HepG2 (cell line): ENCODE data around the gene SLC4A2. TPM values are rescaled to one million over a fixed set of nuclear protein-coding genes. Genes with fewer than 3 reads are reported as not detected.
A peak's percentile ranks its signal among the peaks of the same experiment; 100 is the strongest.

Source experiments
- FOXO1 ChIP-seq: sonication (generic); formaldehyde crosslinking; IDR thresholded peaks from 2 replicates; pipeline ENCODE4 v1.4.0; 2020; ENCODE audit warnings: missing genetic modification reagents
- KLF6 ChIP-seq: IDR thresholded peaks from 2 replicates; pipeline ENCODE4 v1.8.0; 2016; ENCODE audit warnings: missing biosample characterization, missing genetic modification reagents
- MLX ChIP-seq: IDR thresholded peaks from 2 replicates; pipeline ENCODE4 v1.6.1; 2016
- RXRA ChIP-seq: sonication (generic); formaldehyde crosslinking; IDR thresholded peaks from 2 replicates; pipeline ENCODE4 v1.5.1; 2020; ENCODE audit warnings: missing genetic modification reagents
- SAFB2 ChIP-seq: sonication (generic); formaldehyde crosslinking; IDR thresholded peaks from 2 replicates; pipeline ENCODE4 v1.5.1; 2020; ENCODE audit warnings: missing genetic modification reagents, low read depth, mild to moderate bottlenecking, borderline replicate concordance
- SP1 ChIP-seq, 2 experiments: fragments of 450-650 bp in 1 of 2; sonication (generic) in 1 of 2; formaldehyde crosslinking in 1 of 2; IDR thresholded peaks; 2 replicates each; pipeline versions ENCODE4 v1.4.0 to v1.6.1; 2016 to 2020; ENCODE audit warnings: missing genetic modification reagents in 1 of 2
- SYNCRIP ChIP-seq: fragments of 200-400 bp; formaldehyde crosslinking; IDR thresholded peaks from 2 replicates; pipeline ENCODE4 v1.6.1; 2018; ENCODE audit warnings: mild to moderate bottlenecking, low read depth, low read length; ENCODE audit not compliant: insufficient read depth
- TFE3 ChIP-seq: IDR thresholded peaks from 2 replicates; pipeline ENCODE4 v1.6.1; 2016
- THYN1 ChIP-seq: sonication (generic); formaldehyde crosslinking; IDR thresholded peaks from 2 replicates; pipeline ENCODE4 v1.8.1; 2023; ENCODE audit warnings: low read depth, mild to moderate bottlenecking, moderate library complexity, missing genetic modification reagents, borderline replicate concordance
- ZBTB7B ChIP-seq: sonication (generic); formaldehyde crosslinking; IDR thresholded peaks from 2 replicates; pipeline ENCODE4 v1.4.0; 2020; ENCODE audit warnings: missing genetic modification reagents
- ZMAT3 ChIP-seq: sonication (generic); formaldehyde crosslinking; conservative IDR thresholded peaks from 2 replicates; pipeline ENCODE4 v1.7.0; 2021; ENCODE audit warnings: missing genetic modification reagents
- ZMYM4 ChIP-seq: sonication (generic); formaldehyde crosslinking; IDR thresholded peaks from 2 replicates; pipeline ENCODE4 v1.8.1; 2023; ENCODE audit warnings: mild to moderate bottlenecking, missing genetic modification reagents
- ZNF235 ChIP-seq: sonication (generic); formaldehyde crosslinking; IDR thresholded peaks from 2 replicates; pipeline ENCODE4 v1.8.1; 2023; ENCODE audit warnings: mild to moderate bottlenecking, missing genetic modification reagents, borderline replicate concordance
- ZNF260 ChIP-seq: sonication (generic); formaldehyde crosslinking; IDR thresholded peaks from 2 replicates; pipeline ENCODE4 v1.4.0; 2020; ENCODE audit warnings: missing genetic modification reagents, low read depth, mild to moderate bottlenecking, borderline replicate concordance
- ZNF382 ChIP-seq: sonication (generic); formaldehyde crosslinking; IDR thresholded peaks from 2 replicates; pipeline ENCODE4 v1.5.0; 2020; ENCODE audit warnings: missing genetic modification reagents, mild to moderate bottlenecking, borderline replicate concordance
- ZNF776 ChIP-seq: sonication (generic); formaldehyde crosslinking; IDR thresholded peaks from 2 replicates; pipeline ENCODE4 v1.4.0; 2020; ENCODE audit warnings: mild to moderate bottlenecking, missing genetic modification reagents
- ZNF780A ChIP-seq: sonication (generic); formaldehyde crosslinking; IDR thresholded peaks from 2 replicates; pipeline ENCODE4 v1.8.0; 2022; ENCODE audit warnings: mild to moderate bottlenecking, missing genetic modification reagents, moderate library complexity
- polyA plus RNA-seq, 8 experiments: library from polyadenylated mRNA; depleted of rRNA in 3 of 8; stranded (reverse) in 7 of 8; unstranded in 1 of 8; fragments of >200 nt; fragmentation: Illumina TruSeq in 4 of 8; extraction: Trizol in 4 of 8; gene quantifications; 2 replicates each; pipeline versions ENCODE4 v1.2.1 to v1.2.3, GENCODE V29; 2011 to 2016; ENCODE audit warnings: low read depth in 4 of 8, missing spikeins in 1 of 8, mixed read lengths in 1 of 8; ENCODE audit not compliant: insufficient read depth in 1 of 8
- total RNA-seq, 5 experiments: library from RNA; depleted of rRNA; stranded (reverse); fragments of >200 nt; fragmentation: Illumina TruSeq; extraction: Trizol; gene quantifications; 2 replicates each; pipeline ENCODE4 v1.2.3, GENCODE V29; 2016; ENCODE audit warnings: low read depth in 1 of 5
- TF ChIP-seq, protein P1 (sequence below): sonication (generic); formaldehyde crosslinking; IDR thresholded peaks from one replicate; pipeline ENCODE4 v1.5.1; 2020; ENCODE audit warnings: mild to moderate bottlenecking, missing genetic modification reagents; ENCODE audit errors: not compliant biosample characterization

Gene SLC4A2
- total and polyA plus RNA-seq, 2 of the 13 experiments (the other 11 are each of a cell fraction or from before 2014, with no cell fraction given) = 51.9 to 73.4 TPM

DNA sequence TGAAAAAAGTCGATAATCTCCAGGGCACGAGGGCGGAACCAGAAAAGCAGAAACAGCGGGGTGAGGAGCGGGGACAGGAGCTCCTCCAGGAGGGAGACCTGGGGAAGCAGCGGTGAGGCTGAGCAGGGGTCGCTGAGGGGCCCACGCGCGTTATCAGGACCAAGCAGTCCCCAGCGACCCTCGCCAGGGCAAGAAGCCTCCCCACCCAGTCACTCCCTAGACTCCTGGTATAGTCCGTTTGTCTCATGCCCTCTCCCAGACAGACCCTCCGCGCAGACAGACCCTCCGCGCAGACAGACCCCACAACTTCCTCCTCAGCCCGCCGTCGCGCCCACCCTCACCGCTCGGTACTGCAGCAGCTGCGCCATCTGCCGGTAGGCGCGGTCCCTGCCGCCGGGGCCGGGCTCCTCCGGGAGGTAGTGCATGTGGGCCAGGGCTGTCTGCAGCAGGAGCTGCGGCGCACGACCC, 41.4 kb upstream of the SLC4A2 start (continued):
- TF ChIP-seq SP1 (IDR thresholded peaks at IDR 0.05) (no peak), SP1 (CRISPR knock-in tag; IDR thresholded peaks at IDR 0.05) (no peak), ZNF780A (no peak), ZNF260 (CRISPR knock-in tag) (no peak), ZNF776 (peak; percentile 87; the same call in 1 of the 2 replicates), KLF6 (CRISPR knock-in tag) (no peak), SAFB2 (CRISPR knock-in tag) (0 out of 2 replicates have a peak, but pooled peaks have one; percentile 14), MLX (peak; percentile 42), THYN1 (no peak), SYNCRIP (no peak), TFE3 (CRISPR knock-in tag) (no peak), ZMYM4 (CRISPR knock-in tag) (no peak), ZBTB7B (peak; percentile 97), ZNF382 (CRISPR knock-in tag) (no peak), ZMAT3 (CRISPR knock-in tag) (no peak), ZNF235 (CRISPR knock-in tag) (peak; percentile 77; the same call in 1 of the 2 replicates), RXRA (CRISPR knock-in tag) (peak; percentile 17; the same call in 1 of the 2 replicates), FOXO1 (CRISPR knock-in tag) (no peak)
- TF ChIP-seq, protein P1, sequence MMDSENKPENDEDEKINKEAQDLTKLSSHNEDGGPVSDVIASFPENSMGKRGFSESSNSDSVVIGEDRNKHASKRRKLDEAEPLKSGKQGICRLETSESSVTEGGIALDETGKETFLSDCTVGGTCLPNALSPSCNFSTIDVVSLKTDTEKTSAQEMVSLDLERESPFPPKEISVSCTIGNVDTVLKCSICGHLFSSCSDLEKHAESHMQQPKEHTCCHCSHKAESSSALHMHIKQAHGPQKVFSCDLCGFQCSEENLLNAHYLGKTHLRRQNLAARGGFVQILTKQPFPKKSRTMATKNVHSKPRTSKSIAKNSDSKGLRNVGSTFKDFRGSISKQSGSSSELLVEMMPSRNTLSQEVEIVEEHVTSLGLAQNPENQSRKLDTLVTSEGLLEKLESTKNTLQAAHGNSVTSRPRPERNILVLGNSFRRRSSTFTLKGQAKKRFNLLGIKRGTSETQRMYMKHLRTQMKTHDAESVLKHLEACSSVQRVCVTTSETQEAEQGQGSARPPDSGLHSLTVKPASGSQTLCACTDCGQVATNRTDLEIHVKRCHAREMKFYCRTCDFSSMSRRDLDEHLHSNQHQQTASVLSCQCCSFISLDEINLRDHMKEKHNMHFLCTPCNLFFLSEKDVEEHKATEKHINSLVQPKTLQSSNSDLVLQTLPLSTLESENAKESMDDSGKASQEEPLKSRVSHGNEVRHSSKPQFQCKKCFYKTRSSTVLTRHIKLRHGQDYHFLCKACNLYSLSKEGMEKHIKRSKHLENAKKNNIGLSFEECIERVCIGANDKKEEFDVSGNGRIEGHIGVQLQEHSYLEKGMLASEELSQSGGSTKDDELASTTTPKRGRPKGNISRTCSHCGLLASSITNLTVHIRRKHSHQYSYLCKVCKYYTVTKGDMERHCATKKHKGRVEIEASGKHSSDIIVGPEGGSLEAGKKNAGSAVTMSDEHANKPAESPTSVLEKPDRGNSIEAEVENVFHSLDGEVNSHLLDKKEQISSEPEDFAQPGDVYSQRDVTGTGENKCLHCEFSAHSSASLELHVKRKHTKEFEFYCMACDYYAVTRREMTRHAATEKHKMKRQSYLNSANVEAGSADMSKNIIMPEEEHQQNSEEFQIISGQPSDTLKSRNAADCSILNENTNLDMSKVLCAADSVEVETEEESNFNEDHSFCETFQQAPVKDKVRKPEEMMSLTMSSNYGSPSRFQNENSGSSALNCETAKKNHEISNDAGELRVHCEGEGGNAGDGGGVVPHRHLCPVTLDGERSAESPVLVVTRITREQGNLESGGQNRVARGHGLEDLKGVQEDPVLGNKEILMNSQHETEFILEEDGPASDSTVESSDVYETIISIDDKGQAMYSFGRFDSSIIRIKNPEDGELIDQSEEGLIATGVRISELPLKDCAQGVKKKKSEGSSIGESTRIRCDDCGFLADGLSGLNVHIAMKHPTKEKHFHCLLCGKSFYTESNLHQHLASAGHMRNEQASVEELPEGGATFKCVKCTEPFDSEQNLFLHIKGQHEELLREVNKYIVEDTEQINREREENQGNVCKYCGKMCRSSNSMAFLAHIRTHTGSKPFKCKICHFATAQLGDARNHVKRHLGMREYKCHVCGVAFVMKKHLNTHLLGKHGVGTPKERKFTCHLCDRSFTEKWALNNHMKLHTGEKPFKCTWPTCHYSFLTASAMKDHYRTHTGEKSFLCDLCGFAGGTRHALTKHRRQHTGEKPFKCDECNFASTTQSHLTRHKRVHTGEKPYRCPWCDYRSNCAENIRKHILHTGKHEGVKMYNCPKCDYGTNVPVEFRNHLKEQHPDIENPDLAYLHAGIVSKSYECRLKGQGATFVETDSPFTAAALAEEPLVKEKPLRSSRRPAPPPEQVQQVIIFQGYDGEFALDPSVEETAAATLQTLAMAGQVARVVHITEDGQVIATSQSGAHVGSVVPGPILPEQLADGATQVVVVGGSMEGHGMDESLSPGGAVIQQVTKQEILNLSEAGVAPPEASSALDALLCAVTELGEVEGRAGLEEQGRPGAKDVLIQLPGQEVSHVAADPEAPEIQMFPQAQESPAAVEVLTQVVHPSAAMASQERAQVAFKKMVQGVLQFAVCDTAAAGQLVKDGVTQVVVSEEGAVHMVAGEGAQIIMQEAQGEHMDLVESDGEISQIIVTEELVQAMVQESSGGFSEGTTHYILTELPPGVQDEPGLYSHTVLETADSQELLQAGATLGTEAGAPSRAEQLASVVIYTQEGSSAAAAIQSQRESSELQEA (CRISPR knock-in tag) = peak; percentile 64
